ENCODE measurements around the gene DOCK1.

DOCK1 gene

GRCh38 chr10:127450644-127451043 lies 545.4 kb downstream of the DOCK1 start:
- Histone ChIP-seq H3K4me2 (ENCODE audit: low read length) (no peak overlapping the region), H2AK5ac (ENCODE audit: low read length) (no peak overlapping the region), H3K18ac (ENCODE audit: low read length) (no peak overlapping the region), H3K4me1 (ENCODE audit: control insufficient read depth in 1 of 2, insufficient read depth in 2 of 2, low read length in 2 of 2) (no peaks in the 10 kb centered on the region), H3K14ac (ENCODE audit: low read length) (no peak overlapping the region), H3K9ac (ENCODE audit: low read length) (no peak overlapping the region), H3K36me3 (ENCODE audit: control insufficient read depth in 1 of 2, insufficient read depth in 2 of 2, low read length in 2 of 2) (peaks cover 17 to 34% of the 10 kb centered on the region in 2 experiments), H3K79me2 (ENCODE audit: control insufficient read depth, insufficient read depth, low read length, poor library complexity) (no peaks in the 10 kb centered on the region), H3K4ac (ENCODE audit: low read depth, low read length) (no peak overlapping the region), H4K91ac (ENCODE audit: low read depth, low read length) (no peak overlapping the region), H4K12ac (ENCODE audit: low read depth, low read length) (no peak overlapping the region), H3K27ac (ENCODE audit: low read depth, low read length) (no peak overlapping the region), H3K9me3 (ENCODE audit: insufficient read depth, low read depth, low read length) (no peaks in the 10 kb centered on the region), H3K4me3 (ENCODE audit: low read depth, low read length) (no peak overlapping the region), H3K23ac (ENCODE audit: low read length) (no peak overlapping the region), H4K8ac (ENCODE audit: low read depth, low read length) (no peak overlapping the region), H3K27me3 (ENCODE audit: insufficient read depth, low read length) (no peaks in the 10 kb centered on the region), H2BK120ac (ENCODE audit: insufficient read depth, low read length, poor library complexity) (no peak overlapping the region), H3K79me1 (ENCODE audit: low read length) (no peaks in the 10 kb centered on the region), H2AFZ (ENCODE audit: insufficient read depth, low read length, poor library complexity) (no peak overlapping the region), H2BK5ac (ENCODE audit: low read depth, low read length, poor library complexity) (no peak overlapping the region), H2BK12ac (ENCODE audit: low read length) (no peak overlapping the region)
- DNase-seq: no peak
- WGBS (ENCODE audit: extremely low coverage, insufficient coverage, insufficient read length): no CpG with 5 or more reads among the region's 4 CpGs

GRCh38 chr10:127451628-127452027 lies 546.4 kb downstream of the DOCK1 start:
- DNase-seq: no peak
- Histone ChIP-seq H4K12ac (ENCODE audit: low read depth, low read length) (no peak overlapping the region), H3K79me2 (ENCODE audit: control insufficient read depth, insufficient read depth, low read length, poor library complexity) (no peaks in the 10 kb centered on the region), H3K9ac (ENCODE audit: low read length) (no peak overlapping the region), H2AK5ac (ENCODE audit: low read length) (no peak overlapping the region), H3K4ac (ENCODE audit: low read depth, low read length) (no peak overlapping the region), H3K4me3 (ENCODE audit: low read depth, low read length) (no peak overlapping the region), H3K27me3 (ENCODE audit: insufficient read depth, low read length) (no peaks in the 10 kb centered on the region), H3K23ac (ENCODE audit: low read length) (no peak overlapping the region), H4K8ac (ENCODE audit: low read depth, low read length) (no peak overlapping the region), H2BK120ac (ENCODE audit: insufficient read depth, low read length, poor library complexity) (no peak overlapping the region), H4K91ac (ENCODE audit: low read depth, low read length) (no peak overlapping the region), H3K18ac (ENCODE audit: low read length) (no peak overlapping the region), H3K4me1 (ENCODE audit: control insufficient read depth in 1 of 2, insufficient read depth in 2 of 2, low read length in 2 of 2) (no peaks in the 10 kb centered on the region), H2AFZ (ENCODE audit: insufficient read depth, low read length, poor library complexity) (no peak overlapping the region), H3K4me2 (ENCODE audit: low read length) (no peak overlapping the region), H3K36me3 (ENCODE audit: control insufficient read depth in 1 of 2, insufficient read depth in 2 of 2, low read length in 2 of 2) (peaks cover 17 to 34% of the 10 kb centered on the region in 2 experiments), H3K79me1 (ENCODE audit: low read length) (no peaks in the 10 kb centered on the region), H2BK12ac (ENCODE audit: low read length) (no peak overlapping the region), H2BK5ac (ENCODE audit: low read depth, low read length, poor library complexity) (no peak overlapping the region), H3K14ac (ENCODE audit: low read length) (no peak overlapping the region), H3K9me3 (ENCODE audit: insufficient read depth, low read depth, low read length) (peaks cover 3% of the 10 kb centered on the region), H3K27ac (ENCODE audit: low read depth, low read length) (no peak overlapping the region)
- no CpG with 5 or more reads among the region's 4 CpGs for WGBS (ENCODE audit: extremely low coverage, insufficient coverage, insufficient read length)

GRCh38 chr10:127452568-127452967 lies 547.3 kb downstream of the DOCK1 start:
- no peaks in the 10 kb centered on the region for H3K79me2 ChIP-seq (ENCODE audit: control insufficient read depth, insufficient read depth, low read length, poor library complexity)
- no peak overlapping the region for H4K12ac ChIP-seq (ENCODE audit: low read depth, low read length)
- no peak for DNase-seq
- H3K4ac ChIP-seq (ENCODE audit: low read depth, low read length): no peak overlapping the region
- H2BK120ac ChIP-seq (ENCODE audit: insufficient read depth, low read length, poor library complexity): no peak overlapping the region
- H2BK5ac ChIP-seq (ENCODE audit: low read depth, low read length, poor library complexity): no peak overlapping the region
- WGBS (ENCODE audit: extremely low coverage, insufficient coverage, insufficient read length): no CpG with 5 or more reads among the region's 3 CpGs
- no peak overlapping the region for H4K91ac ChIP-seq (ENCODE audit: low read depth, low read length)
- peaks cover 3% of the 10 kb centered on the region for H3K9me3 ChIP-seq (ENCODE audit: insufficient read depth, low read depth, low read length)
- no peak overlapping the region for H3K9ac ChIP-seq (ENCODE audit: low read length)
- no peaks in the 10 kb centered on the region for H3K4me1 ChIP-seq (ENCODE audit: control insufficient read depth in 1 of 2, insufficient read depth in 2 of 2, low read length in 2 of 2)
- no peak overlapping the region for H3K4me2 ChIP-seq (ENCODE audit: low read length)
- H2AFZ ChIP-seq (ENCODE audit: insufficient read depth, low read length, poor library complexity): no peak overlapping the region
- H3K14ac ChIP-seq (ENCODE audit: low read length): no peak overlapping the region
- H3K4me3 ChIP-seq (ENCODE audit: low read depth, low read length): no peak overlapping the region
- no peak overlapping the region for H2AK5ac ChIP-seq (ENCODE audit: low read length)
- H3K27ac ChIP-seq (ENCODE audit: low read depth, low read length): no peak overlapping the region
- H2BK12ac ChIP-seq (ENCODE audit: low read length): no peak overlapping the region
- H4K8ac ChIP-seq (ENCODE audit: low read depth, low read length): no peak overlapping the region
- no peak overlapping the region for H3K18ac ChIP-seq (ENCODE audit: low read length)
- no peak overlapping the region for H3K23ac ChIP-seq (ENCODE audit: low read length)
- H3K36me3 ChIP-seq (ENCODE audit: control insufficient read depth in 1 of 2, insufficient read depth in 2 of 2, low read length in 2 of 2): peaks cover 12 to 25% of the 10 kb centered on the region in 2 experiments
- H3K79me1 ChIP-seq (ENCODE audit: low read length): no peaks in the 10 kb centered on the region
- H3K27me3 ChIP-seq (ENCODE audit: insufficient read depth, low read length): no peaks in the 10 kb centered on the region

- Histone ChIP-seq H3K14ac (ENCODE audit: low read length) (no peak overlapping the region), H3K79me1 (ENCODE audit: low read length) (no peaks in the 10 kb centered on the region), H3K79me2 (ENCODE audit: control insufficient read depth, insufficient read depth, low read length, poor library complexity) (no peaks in the 10 kb centered on the region), H4K12ac (ENCODE audit: low read depth, low read length) (no peak overlapping the region), H3K18ac (ENCODE audit: low read length) (no peak overlapping the region), H3K27me3 (ENCODE audit: insufficient read depth, low read length) (no peaks in the 10 kb centered on the region), H3K23ac (ENCODE audit: low read length) (no peak overlapping the region), H2BK12ac (ENCODE audit: low read length) (no peak overlapping the region), H3K27ac (ENCODE audit: low read depth, low read length) (no peak overlapping the region), H2BK120ac (ENCODE audit: insufficient read depth, low read length, poor library complexity) (no peak overlapping the region), H4K91ac (ENCODE audit: low read depth, low read length) (no peak overlapping the region), H3K4me1 (ENCODE audit: control insufficient read depth in 1 of 2, insufficient read depth in 2 of 2, low read length in 2 of 2) (no peaks in the 10 kb centered on the region), H3K4me2 (ENCODE audit: low read length) (no peak overlapping the region), H3K9me3 (ENCODE audit: insufficient read depth, low read depth, low read length) (peaks cover 6% of the 10 kb centered on the region), H3K9ac (ENCODE audit: low read length) (no peak overlapping the region), H4K8ac (ENCODE audit: low read depth, low read length) (no peak overlapping the region), H3K4me3 (ENCODE audit: low read depth, low read length) (no peak overlapping the region), H2BK5ac (ENCODE audit: low read depth, low read length, poor library complexity) (no peak overlapping the region), H3K4ac (ENCODE audit: low read depth, low read length) (no peak overlapping the region), H2AK5ac (ENCODE audit: low read length) (no peak overlapping the region), H2AFZ (ENCODE audit: insufficient read depth, low read length, poor library complexity) (no peak overlapping the region), H3K36me3 (ENCODE audit: control insufficient read depth in 1 of 2, insufficient read depth in 2 of 2, low read length in 2 of 2) (peaks cover 6 to 18% of the 10 kb centered on the region in 2 experiments)
- WGBS (ENCODE audit: extremely low coverage, insufficient coverage, insufficient read length): no CpG with 5 or more reads among the region's 8 CpGs
- no peak for DNase-seq
Observed at GRCh38 chr10:127453706-127454105, 548.5 kb downstream of the DOCK1 start.

Data from trophoblast cell (in vitro differentiated cells and primary cell).